Measurements from ENCODE around the gene ATAD5. TPM values are rescaled to one million over a fixed set of nuclear protein-coding genes. Genes with fewer than 3 reads are reported as not detected.
"Not testable (repeated sequence)": the region's sequence is repeated elsewhere in the genome, so short reads cannot be mapped to it uniquely, and the experiment has no call there.

Gene ATAD5
- total RNA-seq, 2 experiments from 2014 or later: 33.5 to 37.0 TPM

GRCh38 chr17:30929861-30930260 lies 98.1 kb downstream of the ATAD5 start:
- H3K4me3 Mint-ChIP-seq; H3K27ac Mint-ChIP-seq; ATAC-seq; DNase-seq; H3K36me3 Mint-ChIP-seq (ENCODE audit: low read depth); H3K27me3 Mint-ChIP-seq (ENCODE audit: low read depth); H3K9me3 Mint-ChIP-seq (ENCODE audit: insufficient read depth); H3K4me1 Mint-ChIP-seq (ENCODE audit: low read depth); POLR2A ChIA-PET: not testable (repeated sequence)
- CTCF ChIA-PET: interaction anchor here (0.7 kb wide), 1 partner anchor 8 kb away, joined by 3 read pairs; no protein-coding TSS in a partner anchor

- H3K4me1 Mint-ChIP-seq (ENCODE audit: low read depth): no peaks in the 10 kb centered on the region
- peaks cover 5% of the 10 kb centered on the region for H3K27me3 Mint-ChIP-seq (ENCODE audit: low read depth)
- no peak overlapping the region for H3K27ac Mint-ChIP-seq
- no peaks in the 10 kb centered on the region for H3K36me3 Mint-ChIP-seq (ENCODE audit: low read depth)
- DNase-seq (no peak), ATAC-seq (no peak)
- CTCF ChIA-PET: no interaction called here
- no peak overlapping the region for H3K4me3 Mint-ChIP-seq
- POLR2A ChIA-PET: no interaction called here
- H3K9me3 Mint-ChIP-seq (ENCODE audit: insufficient read depth): no peaks in the 10 kb centered on the region
Observed at GRCh38 chr17:30930495-30930894, 98.7 kb downstream of the ATAD5 start.

GRCh38 chr17:30931582-30931981 lies 99.8 kb downstream of the ATAD5 start:
- H3K27ac Mint-ChIP-seq; POLR2A ChIA-PET; H3K36me3 Mint-ChIP-seq (ENCODE audit: low read depth); H3K9me3 Mint-ChIP-seq (ENCODE audit: insufficient read depth); CTCF ChIA-PET; ATAC-seq; H3K27me3 Mint-ChIP-seq (ENCODE audit: low read depth); DNase-seq; H3K4me3 Mint-ChIP-seq; H3K4me1 Mint-ChIP-seq (ENCODE audit: low read depth): not testable (repeated sequence)

- ATAC-seq: no peak
- Mint-ChIP-seq H3K27me3 (ENCODE audit: low read depth) (peaks cover 5% of the 10 kb centered on the region), H3K27ac (no peak overlapping the region), H3K4me3 (no peak overlapping the region), H3K9me3 (ENCODE audit: insufficient read depth) (no peaks in the 10 kb centered on the region), H3K36me3 (ENCODE audit: low read depth) (no peaks in the 10 kb centered on the region), H3K4me1 (ENCODE audit: low read depth) (no peaks in the 10 kb centered on the region)
- ChIA-PET POLR2A (no interaction called here), CTCF (no interaction called here)
- no peak for DNase-seq
Observed at GRCh38 chr17:30933966-30934365, 102.2 kb downstream of the ATAD5 start.

DNA sequence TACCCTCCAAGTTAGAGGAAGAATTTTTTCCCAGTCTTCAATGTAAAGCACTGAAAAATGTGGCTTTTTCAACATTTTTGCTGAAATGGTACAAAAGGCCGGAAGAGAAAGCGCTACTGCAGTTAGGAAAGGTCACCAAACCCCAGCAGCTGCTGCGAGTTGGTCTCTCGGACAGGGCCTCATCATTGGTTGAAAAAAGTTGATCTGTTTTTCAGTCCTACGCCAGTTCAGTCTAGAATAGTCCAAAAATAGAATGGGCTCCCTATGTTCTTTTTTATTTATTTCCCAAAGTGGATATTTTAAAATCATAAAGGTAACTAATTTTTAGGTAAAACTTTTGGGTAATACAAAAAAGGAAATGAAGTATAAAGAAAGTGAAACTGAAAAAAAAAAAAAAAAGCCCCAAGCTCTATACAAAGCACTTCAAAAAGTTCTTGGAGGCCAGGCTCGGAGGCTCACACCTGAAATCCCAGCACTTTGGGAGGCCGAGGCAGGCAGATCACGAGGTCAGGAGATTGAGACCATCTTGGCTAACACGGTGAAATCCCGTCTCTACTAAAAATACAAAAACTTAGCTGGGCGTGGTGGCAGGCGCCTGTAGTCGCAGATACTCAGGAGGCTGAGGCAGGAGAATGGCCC lies 107.4 kb downstream of the ATAD5 start:
- peaks cover 5% of the 10 kb centered on the region for H3K27me3 Mint-ChIP-seq (ENCODE audit: low read depth)
- CTCF ChIA-PET: no interaction called here
- H3K4me3 Mint-ChIP-seq: no peak overlapping the region
- no peaks in the 10 kb centered on the region for H3K36me3 Mint-ChIP-seq (ENCODE audit: low read depth)
- DNase-seq (no peak), ATAC-seq (no peak)
- POLR2A ChIA-PET: interaction anchor here (0.5 to 0.7 kb wide), 3 partner anchors 32 to 1980 kb away, joined by 3 to 4 read pairs (median 3); partner anchors contain the start of gene RNF135
- H3K4me1 Mint-ChIP-seq (ENCODE audit: low read depth): peaks cover 3% of the 10 kb centered on the region
- no peak overlapping the region for H3K27ac Mint-ChIP-seq
- H3K9me3 Mint-ChIP-seq (ENCODE audit: insufficient read depth): no peaks in the 10 kb centered on the region

DNA sequence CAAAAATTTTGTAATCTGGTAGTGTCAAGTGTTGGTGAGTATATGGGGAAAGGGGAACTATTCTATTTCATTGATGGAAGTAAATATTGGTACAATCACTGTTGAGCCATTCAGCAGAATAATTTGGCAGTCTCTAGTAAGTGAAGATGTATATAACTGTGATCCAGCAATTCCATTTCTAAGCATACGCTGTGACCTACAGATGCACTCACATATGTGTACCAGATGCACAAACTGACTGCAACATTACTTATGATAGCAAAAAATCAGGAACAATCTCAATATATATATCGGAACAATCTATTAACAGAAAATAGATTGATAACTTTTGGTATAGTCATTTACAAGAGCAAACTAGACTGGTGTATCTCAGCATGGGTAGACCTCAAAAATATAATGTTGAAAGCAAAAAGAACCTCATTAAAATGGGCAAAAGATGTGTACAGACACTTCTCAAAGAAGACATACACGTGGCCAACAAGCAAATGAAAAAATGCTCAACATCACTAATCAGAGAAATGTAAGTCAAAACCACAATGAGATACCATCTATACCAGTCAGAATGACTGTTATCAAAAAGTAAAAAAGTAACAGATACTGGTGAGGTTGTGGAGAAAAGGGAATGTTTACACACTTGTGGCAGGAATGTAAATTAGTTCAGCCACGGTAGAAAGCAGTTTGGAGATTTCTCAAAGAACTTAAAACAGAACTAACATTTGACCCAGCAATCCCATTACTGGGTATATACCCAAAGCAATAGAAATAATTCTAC lies 110.7 kb downstream of the ATAD5 start:
- no peak overlapping the region for H3K27ac Mint-ChIP-seq
- peaks cover 3% of the 10 kb centered on the region for H3K4me1 Mint-ChIP-seq (ENCODE audit: low read depth)
- ChIA-PET POLR2A (no interaction called here), CTCF (no interaction called here)
- no peaks in the 10 kb centered on the region for H3K9me3 Mint-ChIP-seq (ENCODE audit: insufficient read depth)
- ATAC-seq (no peak), DNase-seq (no peak)
- no peaks in the 10 kb centered on the region for H3K27me3 Mint-ChIP-seq (ENCODE audit: low read depth)
- no peaks in the 10 kb centered on the region for H3K36me3 Mint-ChIP-seq (ENCODE audit: low read depth)
- H3K4me3 Mint-ChIP-seq: no peak overlapping the region

Other genes with a start within 250 kb of the ATAD5 start
- 10 to 100 TPM; 61.4 to 65.6 TPM for gene CRLF3, start 7.3 kb upstream of the ATAD5 start, total RNA-seq
- gene TEFM, start 74.3 kb downstream of the ATAD5 start, total RNA-seq: 10 to 100 TPM; 11.6 to 15.6 TPM
- gene ADAP2, start 90.0 kb downstream of the ATAD5 start, total RNA-seq: 1 to 10 TPM in 1 of 2 experiments, under 1 TPM in 1; 0.39 to 1.1 TPM
- 1 to 10 TPM; 5.4 to 7.2 TPM for gene RNF135, start 139.1 kb downstream of the ATAD5 start, total RNA-seq

Measured in activated CD8-positive, alpha-beta T cell treated with anti-CD3 and anti-CD28 coated beads, Interleukin-2, amount 10 ng/mL, durations not matched to agents 7 days and 5 days (primary cell).